PC-3 (cell line): ENCODE data around the gene SRPK3.

ENCODE experiments used
- CTCF ChIP-seq: fragments of 300-600 bp; sonication (generic); conservative IDR thresholded peaks from 2 replicates; pipeline ENCODE4 v1.5.1; 2017; ENCODE audit warnings: antibody characterized with exemption, low read depth, mild to moderate bottlenecking, low read length
- EZH2phosphoT487 ChIP-seq: fragments of 300-600 bp; sonication (generic); IDR thresholded peaks from 2 replicates; pipeline ENCODE4 v1.6.1; 2018; ENCODE audit warnings: mild to moderate bottlenecking, antibody characterized with exemption, low read length, borderline replicate concordance

- no peak for TF ChIP-seq CTCF
- no peak for TF ChIP-seq EZH2phosphoT487
Measured at GRCh38 chrX:153763298-153763932, 17.4 kb upstream of the SRPK3 start.
